ENCODE results near the gene DNMBP. TPM values are rescaled to one million over a fixed set of nuclear protein-coding genes. Genes with fewer than 3 reads are reported as not detected.

DNMBP gene
- total RNA-seq, 1 experiment from 2014 or later: 39.3 TPM

DNA sequence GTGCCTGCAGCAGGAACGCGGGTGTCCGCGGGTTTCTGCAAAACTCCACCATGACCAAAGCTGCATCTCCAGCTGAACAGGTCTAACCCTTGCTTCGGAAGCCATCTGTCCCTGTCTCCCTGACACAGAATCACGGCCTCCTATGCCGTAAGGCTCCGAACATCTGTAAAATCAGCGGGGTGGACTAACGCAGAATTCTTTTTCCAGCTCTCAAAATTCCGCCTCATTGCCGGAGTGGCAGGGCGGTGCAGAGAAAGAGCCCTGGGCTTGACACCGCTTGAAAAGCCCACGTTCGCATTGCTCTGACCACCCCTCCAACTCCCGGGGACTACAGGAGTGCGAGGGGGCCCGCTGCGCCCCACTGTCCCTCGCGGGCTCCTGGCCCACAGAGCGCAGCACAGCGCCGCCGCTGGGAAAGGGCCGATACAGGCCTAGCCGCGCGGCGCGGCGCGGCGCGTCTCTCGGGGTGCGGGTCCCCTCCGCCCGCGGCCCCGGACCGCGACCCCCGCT lies 409 bp downstream of the DNMBP start:
- ChIA-PET CTCF (interaction anchor here (0.5 to 1.1 kb wide), 5 partner anchors 8 to 1330 kb away, joined by 3 to 6 read pairs (median 5); no protein-coding TSS in a partner anchor), POLR2A (interaction anchor here (0.6 kb wide), 1 partner anchor 269 kb away, joined by 3 read pairs; no protein-coding TSS in a partner anchor)
- TF ChIP-seq TCF7L2 (IDR thresholded peaks at IDR 0.05; ENCODE audit: low read depth, low read length) (no peak), SIN3A (IDR thresholded peaks at IDR 0.05; ENCODE audit: borderline replicate concordance, insufficient read depth, low read depth, low read length) (no peak; the same call in 1 of the 2 replicates), POLR2AphosphoS5 (IDR thresholded peaks at IDR 0.05; ENCODE audit: low read depth, low read length) (no peak)
- TF ChIP-seq, protein P1, sequence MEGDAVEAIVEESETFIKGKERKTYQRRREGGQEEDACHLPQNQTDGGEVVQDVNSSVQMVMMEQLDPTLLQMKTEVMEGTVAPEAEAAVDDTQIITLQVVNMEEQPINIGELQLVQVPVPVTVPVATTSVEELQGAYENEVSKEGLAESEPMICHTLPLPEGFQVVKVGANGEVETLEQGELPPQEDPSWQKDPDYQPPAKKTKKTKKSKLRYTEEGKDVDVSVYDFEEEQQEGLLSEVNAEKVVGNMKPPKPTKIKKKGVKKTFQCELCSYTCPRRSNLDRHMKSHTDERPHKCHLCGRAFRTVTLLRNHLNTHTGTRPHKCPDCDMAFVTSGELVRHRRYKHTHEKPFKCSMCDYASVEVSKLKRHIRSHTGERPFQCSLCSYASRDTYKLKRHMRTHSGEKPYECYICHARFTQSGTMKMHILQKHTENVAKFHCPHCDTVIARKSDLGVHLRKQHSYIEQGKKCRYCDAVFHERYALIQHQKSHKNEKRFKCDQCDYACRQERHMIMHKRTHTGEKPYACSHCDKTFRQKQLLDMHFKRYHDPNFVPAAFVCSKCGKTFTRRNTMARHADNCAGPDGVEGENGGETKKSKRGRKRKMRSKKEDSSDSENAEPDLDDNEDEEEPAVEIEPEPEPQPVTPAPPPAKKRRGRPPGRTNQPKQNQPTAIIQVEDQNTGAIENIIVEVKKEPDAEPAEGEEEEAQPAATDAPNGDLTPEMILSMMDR (IDR thresholded peaks at IDR 0.05): no peak
- TF ChIP-seq, protein P2, sequence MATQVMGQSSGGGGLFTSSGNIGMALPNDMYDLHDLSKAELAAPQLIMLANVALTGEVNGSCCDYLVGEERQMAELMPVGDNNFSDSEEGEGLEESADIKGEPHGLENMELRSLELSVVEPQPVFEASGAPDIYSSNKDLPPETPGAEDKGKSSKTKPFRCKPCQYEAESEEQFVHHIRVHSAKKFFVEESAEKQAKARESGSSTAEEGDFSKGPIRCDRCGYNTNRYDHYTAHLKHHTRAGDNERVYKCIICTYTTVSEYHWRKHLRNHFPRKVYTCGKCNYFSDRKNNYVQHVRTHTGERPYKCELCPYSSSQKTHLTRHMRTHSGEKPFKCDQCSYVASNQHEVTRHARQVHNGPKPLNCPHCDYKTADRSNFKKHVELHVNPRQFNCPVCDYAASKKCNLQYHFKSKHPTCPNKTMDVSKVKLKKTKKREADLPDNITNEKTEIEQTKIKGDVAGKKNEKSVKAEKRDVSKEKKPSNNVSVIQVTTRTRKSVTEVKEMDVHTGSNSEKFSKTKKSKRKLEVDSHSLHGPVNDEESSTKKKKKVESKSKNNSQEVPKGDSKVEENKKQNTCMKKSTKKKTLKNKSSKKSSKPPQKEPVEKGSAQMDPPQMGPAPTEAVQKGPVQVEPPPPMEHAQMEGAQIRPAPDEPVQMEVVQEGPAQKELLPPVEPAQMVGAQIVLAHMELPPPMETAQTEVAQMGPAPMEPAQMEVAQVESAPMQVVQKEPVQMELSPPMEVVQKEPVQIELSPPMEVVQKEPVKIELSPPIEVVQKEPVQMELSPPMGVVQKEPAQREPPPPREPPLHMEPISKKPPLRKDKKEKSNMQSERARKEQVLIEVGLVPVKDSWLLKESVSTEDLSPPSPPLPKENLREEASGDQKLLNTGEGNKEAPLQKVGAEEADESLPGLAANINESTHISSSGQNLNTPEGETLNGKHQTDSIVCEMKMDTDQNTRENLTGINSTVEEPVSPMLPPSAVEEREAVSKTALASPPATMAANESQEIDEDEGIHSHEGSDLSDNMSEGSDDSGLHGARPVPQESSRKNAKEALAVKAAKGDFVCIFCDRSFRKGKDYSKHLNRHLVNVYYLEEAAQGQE (IDR thresholded peaks at IDR 0.05; ENCODE audit: insufficient read depth in 1 of 2, low read depth in 2 of 2, low read length in 1 of 2): no peak
- H3K36me3 ChIP-seq (ENCODE audit: control insufficient read depth, insufficient read depth, low read length): peaks cover 11% of the 10 kb centered on the region; the same call in 1 of the 2 replicates
- ATAC-seq (peak; percentile 70), DNase-seq (ENCODE audit: low read depth, low spot score) (no peak)
- H3K27ac ChIP-seq (ENCODE audit: low read length): peak overlapping the region; percentile 99
- H3K9me3 ChIP-seq (ENCODE audit: control insufficient read depth, insufficient read depth, low read depth, low read length): no peaks in the 10 kb centered on the region
- H3K27me3 ChIP-seq (ENCODE audit: control insufficient read depth, insufficient read depth, low read length): no peaks in the 10 kb centered on the region
- no TSS peak for BruUV-seq (replicated peaks)
- intact Hi-C loops (cut with micrococcal nuclease; ENCODE audit: unreplicated experiment) (no loop called here), in situ Hi-C loops (cut with HindIII; ENCODE audit: low pct_unique_long_range_greater_than_20kb, low sequenced_read_pairs) (no loop called here)
- H3K4me1 ChIP-seq (ENCODE audit: control insufficient read depth, insufficient read depth, low read length): peaks cover 33% of the 10 kb centered on the region
- peak overlapping the region; percentile 77 to 91 for H3K4me3 ChIP-seq (ENCODE audit: low read depth in 2 of 2, low read length in 2 of 2)

DNA sequence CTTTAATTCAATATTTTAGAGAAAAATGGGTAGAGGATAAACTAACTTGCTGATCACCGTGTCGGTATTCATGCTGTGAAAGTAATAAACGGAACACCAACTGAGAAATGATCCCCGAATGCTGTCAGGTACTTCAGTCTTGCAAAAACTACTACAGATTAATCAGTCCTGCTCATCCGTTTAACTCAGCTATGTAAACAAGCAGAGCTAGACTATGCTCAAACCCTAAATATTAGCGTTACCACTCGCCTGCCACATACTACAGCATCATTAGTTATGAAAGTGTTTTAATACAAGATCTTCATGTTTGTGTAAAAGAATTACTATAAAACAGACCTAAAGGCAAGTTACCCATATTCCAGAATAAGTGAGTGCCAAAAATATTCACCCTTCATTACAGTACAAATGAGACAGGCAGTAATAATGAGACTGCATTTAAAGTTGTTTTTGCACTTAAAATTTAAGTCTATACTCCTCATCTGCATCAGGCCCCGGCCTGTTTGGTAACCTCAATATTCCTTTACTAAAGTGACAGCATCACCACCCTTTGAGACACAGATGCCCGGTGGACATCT lies 952 bp downstream of the DNMBP start:
- TF ChIP-seq SIN3A (IDR thresholded peaks at IDR 0.05; ENCODE audit: borderline replicate concordance, insufficient read depth, low read depth, low read length): no peak
- no peak for TF ChIP-seq TCF7L2 (IDR thresholded peaks at IDR 0.05; ENCODE audit: low read depth, low read length)
- TF ChIP-seq POLR2AphosphoS5 (IDR thresholded peaks at IDR 0.05; ENCODE audit: low read depth, low read length): no peak
- TF ChIP-seq, protein P2 (IDR thresholded peaks at IDR 0.05; ENCODE audit: insufficient read depth in 1 of 2, low read depth in 2 of 2, low read length in 1 of 2): no peak
- TF ChIP-seq, protein P1 (IDR thresholded peaks at IDR 0.05): no peak
- CTCF ChIA-PET: interaction anchor here (0.6 to 1.1 kb wide), 4 partner anchors 7 to 163 kb away, joined by 3 to 5 read pairs (median 5); no protein-coding TSS in a partner anchor
- H3K4me3 ChIP-seq (ENCODE audit: low read depth in 2 of 2, low read length in 2 of 2): peak overlapping the region; percentile 77 to 91
- H3K4me1 ChIP-seq (ENCODE audit: control insufficient read depth, insufficient read depth, low read length): peaks cover 37% of the 10 kb centered on the region
- POLR2A ChIA-PET: interaction anchor here (0.5 to 0.6 kb wide), 2 partner anchors 269 to 364 kb away, joined by 3 to 5 read pairs; no protein-coding TSS in a partner anchor
- in situ Hi-C loops (cut with HindIII; ENCODE audit: low pct_unique_long_range_greater_than_20kb, low sequenced_read_pairs): no loop called here
- no peaks in the 10 kb centered on the region for H3K9me3 ChIP-seq (ENCODE audit: control insufficient read depth, insufficient read depth, low read depth, low read length)
- TSS peak; percentile 52 for BruUV-seq (replicated peaks)
- DNase-seq (ENCODE audit: low read depth, low spot score) (no peak), ATAC-seq (no peak)
- intact Hi-C loops (cut with micrococcal nuclease; ENCODE audit: unreplicated experiment): no loop called here
- H3K36me3 ChIP-seq (ENCODE audit: control insufficient read depth, insufficient read depth, low read length): peaks cover 11% of the 10 kb centered on the region; the same call in 1 of the 2 replicates
- no peaks in the 10 kb centered on the region for H3K27me3 ChIP-seq (ENCODE audit: control insufficient read depth, insufficient read depth, low read length)
- H3K27ac ChIP-seq (ENCODE audit: low read length): peak overlapping the region; percentile 99

Data from Panc1 (cell line).